Osteoblast (primary cell): ENCODE results near the gene ZBTB7C. TPM values are rescaled to one million over a fixed set of nuclear protein-coding genes. Genes with fewer than 3 reads are reported as not detected.
A peak's percentile ranks its signal among the peaks of the same experiment; 100 is the strongest.

Experiments
- DNase-seq: peaks from one replicate; pipeline ENCODE4 v3.0.0; 2011; ENCODE audit warnings: low spot score, mixed read lengths; ENCODE audit not compliant: insufficient read length; ENCODE audit errors: missing footprints
- H2AFZ ChIP-seq: 2 replicates; pipeline ENCODE4 v1.6.0; 2011; ENCODE audit warnings: mild to moderate bottlenecking, low read length
- H3K27ac ChIP-seq: 2 replicates; pipeline ENCODE4 v1.5.1; 2011; ENCODE audit warnings: mild to moderate bottlenecking, low read depth, low read length, moderate library complexity
- H3K27me3 ChIP-seq: 2 replicates; pipeline ENCODE4 v1.6.0; 2012; ENCODE audit warnings: mild to moderate bottlenecking, control low read depth, inconsistent platforms, low read length, moderate library complexity; ENCODE audit not compliant: insufficient read depth
- H3K36me3 ChIP-seq: 2 replicates; pipeline ENCODE4 v1.5.1; 2011; ENCODE audit warnings: mild to moderate bottlenecking, low read length, control low read depth, moderate library complexity; ENCODE audit not compliant: insufficient read depth
- H3K4me1 ChIP-seq: 2 replicates; pipeline ENCODE4 v1.5.1; 2011; ENCODE audit warnings: mild to moderate bottlenecking, low read length, control low read depth, moderate library complexity; ENCODE audit not compliant: insufficient read depth
- H3K4me2 ChIP-seq: 2 replicates; pipeline ENCODE4 v1.6.0; 2011; ENCODE audit warnings: mild to moderate bottlenecking, low read length; ENCODE audit not compliant: insufficient read depth
- H3K4me3 ChIP-seq: fragments of 200-600 bp; sonication (generic); 3 replicates; pipeline ENCODE4 v1.5.1; 2012; ENCODE audit warnings: mild to moderate bottlenecking, low read length, inconsistent platforms; ENCODE audit not compliant: insufficient read depth
- H3K79me2 ChIP-seq: 2 replicates; pipeline ENCODE4 v1.6.0; 2012; ENCODE audit warnings: mild to moderate bottlenecking, low read length, control low read depth, inconsistent platforms; ENCODE audit not compliant: insufficient read depth
- H3K9me3 ChIP-seq: 2 replicates; pipeline ENCODE4 v1.5.1; 2011; ENCODE audit warnings: low read depth, low read length, control low read depth
- H4K20me1 ChIP-seq: 2 replicates; pipeline ENCODE4 v1.6.0; 2012; ENCODE audit warnings: mild to moderate bottlenecking, low read length, control low read depth; ENCODE audit not compliant: insufficient read depth
- total RNA-seq: library from RNA; depleted of rRNA; stranded (reverse); fragments of >200 nt; gene quantifications from 2 replicates; pipeline ENCODE4 v1.2.3, GENCODE V29; 2012
- TF ChIP-seq, protein P1 (sequence below): IDR thresholded peaks from 2 replicates; pipeline ENCODE4 v1.5.1; 2011; ENCODE audit warnings: mild to moderate bottlenecking, low read depth, low read length, moderate library complexity; ENCODE audit errors: extremely low read depth

Gene ZBTB7C
- total RNA-seq, 1 donor = 0.36 TPM

DNA sequence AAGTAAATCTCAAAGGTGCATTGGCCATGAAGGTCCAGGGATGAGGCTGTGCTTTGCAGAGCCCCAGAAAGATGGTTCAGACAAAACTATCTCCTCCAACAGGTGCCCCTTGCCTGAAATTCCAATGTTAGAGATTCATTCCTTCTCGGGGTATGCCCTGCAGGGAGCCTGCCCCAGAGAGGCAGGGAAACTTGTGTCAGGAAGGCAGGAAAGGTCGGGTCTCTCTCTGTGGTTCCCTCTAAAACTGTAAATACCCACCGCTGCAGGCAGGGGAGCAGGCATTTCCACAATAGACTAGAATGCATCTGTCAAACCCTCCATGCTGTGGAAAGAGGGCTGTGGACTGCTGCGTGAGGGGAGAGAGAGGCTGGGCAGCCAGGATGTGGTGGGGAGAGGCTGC, 271.0 kb downstream of the ZBTB7C start:
- no peak for DNase-seq
- no peaks in the 10 kb centered on the region for H3K36me3 ChIP-seq
- TF ChIP-seq, protein P1, sequence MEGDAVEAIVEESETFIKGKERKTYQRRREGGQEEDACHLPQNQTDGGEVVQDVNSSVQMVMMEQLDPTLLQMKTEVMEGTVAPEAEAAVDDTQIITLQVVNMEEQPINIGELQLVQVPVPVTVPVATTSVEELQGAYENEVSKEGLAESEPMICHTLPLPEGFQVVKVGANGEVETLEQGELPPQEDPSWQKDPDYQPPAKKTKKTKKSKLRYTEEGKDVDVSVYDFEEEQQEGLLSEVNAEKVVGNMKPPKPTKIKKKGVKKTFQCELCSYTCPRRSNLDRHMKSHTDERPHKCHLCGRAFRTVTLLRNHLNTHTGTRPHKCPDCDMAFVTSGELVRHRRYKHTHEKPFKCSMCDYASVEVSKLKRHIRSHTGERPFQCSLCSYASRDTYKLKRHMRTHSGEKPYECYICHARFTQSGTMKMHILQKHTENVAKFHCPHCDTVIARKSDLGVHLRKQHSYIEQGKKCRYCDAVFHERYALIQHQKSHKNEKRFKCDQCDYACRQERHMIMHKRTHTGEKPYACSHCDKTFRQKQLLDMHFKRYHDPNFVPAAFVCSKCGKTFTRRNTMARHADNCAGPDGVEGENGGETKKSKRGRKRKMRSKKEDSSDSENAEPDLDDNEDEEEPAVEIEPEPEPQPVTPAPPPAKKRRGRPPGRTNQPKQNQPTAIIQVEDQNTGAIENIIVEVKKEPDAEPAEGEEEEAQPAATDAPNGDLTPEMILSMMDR = no peak
- H3K4me1 ChIP-seq = no peaks in the 10 kb centered on the region
- no peak overlapping the region for H3K4me3 ChIP-seq
- H3K9me3 ChIP-seq = no peaks in the 10 kb centered on the region
- H3K4me2 ChIP-seq = no peak overlapping the region
- H4K20me1 ChIP-seq = no peaks in the 10 kb centered on the region
- H3K27ac ChIP-seq = no peak overlapping the region
- H2AFZ ChIP-seq = no peak overlapping the region
- H3K79me2 ChIP-seq = no peaks in the 10 kb centered on the region
- H3K27me3 ChIP-seq = peaks cover 50% of the 10 kb centered on the region

GRCh38 chr18:48137374-48138081, 271.7 kb downstream of the ZBTB7C start:
- Histone ChIP-seq H3K4me3 (no peak overlapping the region), H2AFZ (no peak overlapping the region), H3K79me2 (no peaks in the 10 kb centered on the region), H3K27me3 (peaks cover 50% of the 10 kb centered on the region), H3K36me3 (no peaks in the 10 kb centered on the region), H3K4me1 (no peaks in the 10 kb centered on the region), H3K27ac (no peak overlapping the region), H4K20me1 (no peaks in the 10 kb centered on the region), H3K4me2 (no peak overlapping the region), H3K9me3 (no peaks in the 10 kb centered on the region)
- TF ChIP-seq, protein P1 = no peak
- peak; percentile 84 for DNase-seq

DNA sequence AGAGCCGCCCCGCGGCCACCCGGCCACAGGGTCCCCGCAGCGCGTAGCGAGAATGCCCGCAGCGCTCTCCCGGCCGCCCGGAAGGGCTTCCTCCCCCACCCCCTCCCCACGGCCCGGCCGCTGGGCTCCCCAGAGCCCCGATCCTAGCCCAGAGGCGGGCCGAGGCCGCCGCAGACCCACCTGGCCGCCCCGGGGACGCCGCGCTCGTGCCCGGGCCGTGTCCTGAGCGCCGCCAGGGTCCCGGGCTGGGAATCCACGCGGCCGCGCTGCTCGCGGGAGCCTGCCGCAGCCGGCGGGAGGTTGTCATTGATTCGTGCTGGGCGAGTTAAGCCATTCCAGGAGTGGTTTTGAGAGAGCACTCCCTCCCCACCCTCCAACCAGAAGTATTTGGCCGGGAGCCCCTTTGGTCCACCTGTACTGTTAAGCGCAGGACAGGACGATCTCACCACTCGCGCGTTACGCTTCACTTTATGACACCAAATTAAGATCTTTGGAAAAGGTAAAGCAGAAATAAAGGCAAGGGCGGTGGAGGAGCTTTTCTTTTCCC, 272.3 kb downstream of the ZBTB7C start:
- Histone ChIP-seq H3K79me2 (no peaks in the 10 kb centered on the region), H3K27ac (no peak overlapping the region), H3K4me3 (no peak overlapping the region), H4K20me1 (no peaks in the 10 kb centered on the region), H3K4me1 (no peaks in the 10 kb centered on the region), H3K4me2 (no peak overlapping the region), H3K9me3 (no peaks in the 10 kb centered on the region), H3K36me3 (no peaks in the 10 kb centered on the region), H3K27me3 (peaks cover 50% of the 10 kb centered on the region), H2AFZ (no peak overlapping the region)
- TF ChIP-seq, protein P1 = no peak
- peak; percentile 86 for DNase-seq

GRCh38 chr18:48136051-48136826, 272.9 kb downstream of the ZBTB7C start:
- H3K36me3 ChIP-seq = no peaks in the 10 kb centered on the region
- TF ChIP-seq, protein P1 = no peak
- peak; percentile 85 for DNase-seq
- H3K79me2 ChIP-seq = no peaks in the 10 kb centered on the region
- H2AFZ ChIP-seq = no peak overlapping the region
- H3K27ac ChIP-seq = no peak overlapping the region
- peaks cover 50% of the 10 kb centered on the region for H3K27me3 ChIP-seq
- no peaks in the 10 kb centered on the region for H4K20me1 ChIP-seq
- H3K9me3 ChIP-seq = no peaks in the 10 kb centered on the region
- H3K4me1 ChIP-seq = no peaks in the 10 kb centered on the region
- no peak overlapping the region for H3K4me3 ChIP-seq
- H3K4me2 ChIP-seq = no peak overlapping the region
